ENCODE results near the gene ZNF322. TPM values are rescaled to one million over a fixed set of nuclear protein-coding genes. Genes with fewer than 3 reads are reported as not detected.
A peak's percentile ranks its signal among the peaks of the same experiment; 100 is the strongest.
"Not testable (repeated sequence)": the region's sequence is repeated elsewhere in the genome, so short reads cannot be mapped to it uniquely, and the experiment has no call there.

The ZNF322 gene
- 3.8 TPM for polyA plus RNA-seq (2012; ENCODE audit: low read depth, missing spikeins)

GRCh38 chr6:26659042-26659999 lies at the start of gene ZNF322:
Gene ZNF322 (minus strand): TSS chr6:26659746. CDS start chr6:26638553, 21,193 bp downstream.
- DNase-seq (ENCODE audit: insufficient read length, low spot score) (peak; percentile 85), FAIRE-seq (peak; percentile 90)
- TF ChIP-seq PAX5 (IDR thresholded peaks at IDR 0.05; ENCODE audit: insufficient read depth, low read length, severe bottlenecking) (no peak), POLR2AphosphoS5 (IDR thresholded peaks at IDR 0.05; ENCODE audit: low read depth, low read length) (peak; percentile 56; the same call in 1 of the 2 replicates), POLR2A (IDR thresholded peaks at IDR 0.05; ENCODE audit: low read depth, low read length) (no peak), TAF1 (IDR thresholded peaks at IDR 0.05; ENCODE audit: low read depth, low read length) (peak; percentile 41; the same call in 1 of the 2 replicates), POU2F2 (IDR thresholded peaks at IDR 0.05; ENCODE audit: low read depth, low read length) (no peak), SPI1 (IDR thresholded peaks at IDR 0.05; ENCODE audit: low read depth, low read length) (no peak)

GRCh38 chr6:26705780-26706179 lies 46.2 kb upstream of the ZNF322 start:
- not testable (repeated sequence) for FAIRE-seq; DNase-seq (ENCODE audit: insufficient read length, low spot score)

- FAIRE-seq; DNase-seq (ENCODE audit: insufficient read length, low spot score): not testable (repeated sequence)
Measured at GRCh38 chr6:26705352-26705751, 45.8 kb upstream of the ZNF322 start.

GRCh38 chr6:26701023-26701747 lies 41.6 kb upstream of the ZNF322 start:
- FAIRE-seq; DNase-seq (ENCODE audit: insufficient read length, low spot score): not testable (repeated sequence)

- FAIRE-seq; DNase-seq (ENCODE audit: insufficient read length, low spot score): not testable (repeated sequence)
Measured at GRCh38 chr6:26697496-26697895, 38.0 kb upstream of the ZNF322 start.

- DNase-seq (ENCODE audit: insufficient read length, low spot score); FAIRE-seq: not testable (repeated sequence)
Measured at GRCh38 chr6:26689324-26689947, 29.9 kb upstream of the ZNF322 start.

- not testable (repeated sequence) for FAIRE-seq; DNase-seq (ENCODE audit: insufficient read length, low spot score)
Measured at GRCh38 chr6:26682435-26683042, 23.0 kb upstream of the ZNF322 start.

- FAIRE-seq; DNase-seq (ENCODE audit: insufficient read length, low spot score): not testable (repeated sequence)
Measured at GRCh38 chr6:26673287-26673686, 13.7 kb upstream of the ZNF322 start.

- FAIRE-seq; DNase-seq (ENCODE audit: insufficient read length, low spot score): not testable (repeated sequence)
Measured at GRCh38 chr6:26670558-26670957, 11.0 kb upstream of the ZNF322 start.

GRCh38 chr6:26670003-26670402 lies 10.5 kb upstream of the ZNF322 start:
- DNase-seq (ENCODE audit: insufficient read length, low spot score); FAIRE-seq: not testable (repeated sequence)

GRCh38 chr6:26660000-26660361 lies 435 bp upstream of the ZNF322 start:
- DNase-seq (ENCODE audit: insufficient read length, low spot score) (peak; percentile 16), FAIRE-seq (no peak)
- TF ChIP-seq POU2F2 (IDR thresholded peaks at IDR 0.05; ENCODE audit: low read depth, low read length), result no peak

- FAIRE-seq, result no peak
- DNase-seq (ENCODE audit: insufficient read length, low spot score), result no peak
- TF ChIP-seq POU2F2 (IDR thresholded peaks at IDR 0.05; ENCODE audit: low read depth, low read length) (no peak), SPI1 (IDR thresholded peaks at IDR 0.05; ENCODE audit: low read depth, low read length) (peak; percentile 47; the same call in 1 of the 2 replicates)
Measured at GRCh38 chr6:26657256-26657655, 2.3 kb downstream of the ZNF322 start.

Data from GM12891 (cell line).